Osteoblast (primary cell): Measurements from ENCODE around the gene GOSR2. TPM values are rescaled to one million over a fixed set of nuclear protein-coding genes. Genes with fewer than 3 reads are reported as not detected.

Experiments used
- DNase-seq: peaks from one replicate; pipeline ENCODE4 v3.0.0; 2011; ENCODE audit warnings: low spot score, mixed read lengths; ENCODE audit not compliant: insufficient read length; ENCODE audit errors: missing footprints
- H2AFZ ChIP-seq: 2 replicates; pipeline ENCODE4 v1.6.0; 2011; ENCODE audit warnings: mild to moderate bottlenecking, low read length
- H3K27ac ChIP-seq: 2 replicates; pipeline ENCODE4 v1.5.1; 2011; ENCODE audit warnings: mild to moderate bottlenecking, low read depth, low read length, moderate library complexity
- H3K27me3 ChIP-seq: 2 replicates; pipeline ENCODE4 v1.6.0; 2012; ENCODE audit warnings: mild to moderate bottlenecking, control low read depth, inconsistent platforms, low read length, moderate library complexity; ENCODE audit not compliant: insufficient read depth
- H3K36me3 ChIP-seq: 2 replicates; pipeline ENCODE4 v1.5.1; 2011; ENCODE audit warnings: mild to moderate bottlenecking, low read length, control low read depth, moderate library complexity; ENCODE audit not compliant: insufficient read depth
- H3K4me1 ChIP-seq: 2 replicates; pipeline ENCODE4 v1.5.1; 2011; ENCODE audit warnings: mild to moderate bottlenecking, low read length, control low read depth, moderate library complexity; ENCODE audit not compliant: insufficient read depth
- H3K4me2 ChIP-seq: 2 replicates; pipeline ENCODE4 v1.6.0; 2011; ENCODE audit warnings: mild to moderate bottlenecking, low read length; ENCODE audit not compliant: insufficient read depth
- H3K4me3 ChIP-seq: fragments of 200-600 bp; sonication (generic); 3 replicates; pipeline ENCODE4 v1.5.1; 2012; ENCODE audit warnings: mild to moderate bottlenecking, low read length, inconsistent platforms; ENCODE audit not compliant: insufficient read depth
- H3K79me2 ChIP-seq: 2 replicates; pipeline ENCODE4 v1.6.0; 2012; ENCODE audit warnings: mild to moderate bottlenecking, low read length, control low read depth, inconsistent platforms; ENCODE audit not compliant: insufficient read depth
- H3K9me3 ChIP-seq: 2 replicates; pipeline ENCODE4 v1.5.1; 2011; ENCODE audit warnings: low read depth, low read length, control low read depth
- H4K20me1 ChIP-seq: 2 replicates; pipeline ENCODE4 v1.6.0; 2012; ENCODE audit warnings: mild to moderate bottlenecking, low read length, control low read depth; ENCODE audit not compliant: insufficient read depth
- CTCF ChIP-seq: IDR thresholded peaks from 2 replicates; pipeline ENCODE4 v1.5.1; 2011; ENCODE audit warnings: mild to moderate bottlenecking, low read depth, low read length, moderate library complexity; ENCODE audit errors: extremely low read depth
- total RNA-seq: library from RNA; depleted of rRNA; stranded (reverse); fragments of >200 nt; gene quantifications from 2 replicates; pipeline ENCODE4 v1.2.3, GENCODE V29; 2012

Gene GOSR2
- total RNA-seq, 1 donor, result 44.9 TPM

GRCh38 chr17:46925185-46925868 is 2.4 kb downstream of the GOSR2 start:
- Histone ChIP-seq H3K4me1 (peaks cover 15% of the 10 kb centered on the region), H3K4me3 (no peak overlapping the region), H3K27ac (no peak overlapping the region), H3K4me2 (peak overlapping the region; percentile 10), H3K79me2 (peaks cover 75% of the 10 kb centered on the region), H3K27me3 (no peaks in the 10 kb centered on the region), H3K9me3 (no peaks in the 10 kb centered on the region), H3K36me3 (peaks cover 24% of the 10 kb centered on the region), H4K20me1 (peaks cover 67% of the 10 kb centered on the region), H2AFZ (no peak overlapping the region)
- DNase-seq, result no peak
- TF ChIP-seq CTCF, result no peak

- TF ChIP-seq CTCF, result no peak
- H3K36me3 ChIP-seq, result peaks cover 56% of the 10 kb centered on the region
- peaks cover 67% of the 10 kb centered on the region for H3K79me2 ChIP-seq
- peaks cover 73% of the 10 kb centered on the region for H4K20me1 ChIP-seq
- no peaks in the 10 kb centered on the region for H3K27me3 ChIP-seq
- no peak overlapping the region for H3K4me3 ChIP-seq
- H3K27ac ChIP-seq, result peak overlapping the region; percentile 47
- DNase-seq, result no peak
- no peak overlapping the region for H2AFZ ChIP-seq
- peaks cover 15% of the 10 kb centered on the region for H3K4me1 ChIP-seq
- H3K4me2 ChIP-seq, result no peak overlapping the region
- H3K9me3 ChIP-seq, result no peaks in the 10 kb centered on the region
Observed at GRCh38 chr17:46928467-46929261, 5.7 kb downstream of the GOSR2 start.

- no peak overlapping the region for H3K4me3 ChIP-seq
- TF ChIP-seq CTCF, result no peak
- H3K9me3 ChIP-seq, result no peaks in the 10 kb centered on the region
- H3K4me2 ChIP-seq, result no peak overlapping the region
- peaks cover 8% of the 10 kb centered on the region for H3K4me1 ChIP-seq
- H3K27ac ChIP-seq, result peak overlapping the region; percentile 47
- DNase-seq, result no peak
- H3K36me3 ChIP-seq, result peaks cover 63% of the 10 kb centered on the region
- H3K27me3 ChIP-seq, result no peaks in the 10 kb centered on the region
- H2AFZ ChIP-seq, result no peak overlapping the region
- H3K79me2 ChIP-seq, result peaks cover 60% of the 10 kb centered on the region
- H4K20me1 ChIP-seq, result peaks cover 67% of the 10 kb centered on the region
Observed at GRCh38 chr17:46929413-46929812, 6.5 kb downstream of the GOSR2 start.

GRCh38 chr17:46930051-46930450 is 7.1 kb downstream of the GOSR2 start:
- Histone ChIP-seq H3K27me3 (no peaks in the 10 kb centered on the region), H3K27ac (peak overlapping the region; percentile 47), H3K79me2 (peaks cover 53% of the 10 kb centered on the region), H3K4me3 (no peak overlapping the region), H4K20me1 (peaks cover 61% of the 10 kb centered on the region), H3K9me3 (no peaks in the 10 kb centered on the region), H3K4me1 (peaks cover 6% of the 10 kb centered on the region), H2AFZ (no peak overlapping the region), H3K4me2 (no peak overlapping the region), H3K36me3 (peaks cover 66% of the 10 kb centered on the region)
- no peak for DNase-seq
- no peak for TF ChIP-seq CTCF
